GM21825 (cell line): ENCODE results near the gene BANF2.

Experiments
- ATAC-seq: cut with Tn5 transposase; IDR thresholded peaks from one replicate; pipeline ENCODE4 v1.9.1; 2021; ENCODE audit warnings: mild to moderate bottlenecking, moderate library complexity; ENCODE audit not compliant: unreplicated experiment

Gene BANF2

DNA sequence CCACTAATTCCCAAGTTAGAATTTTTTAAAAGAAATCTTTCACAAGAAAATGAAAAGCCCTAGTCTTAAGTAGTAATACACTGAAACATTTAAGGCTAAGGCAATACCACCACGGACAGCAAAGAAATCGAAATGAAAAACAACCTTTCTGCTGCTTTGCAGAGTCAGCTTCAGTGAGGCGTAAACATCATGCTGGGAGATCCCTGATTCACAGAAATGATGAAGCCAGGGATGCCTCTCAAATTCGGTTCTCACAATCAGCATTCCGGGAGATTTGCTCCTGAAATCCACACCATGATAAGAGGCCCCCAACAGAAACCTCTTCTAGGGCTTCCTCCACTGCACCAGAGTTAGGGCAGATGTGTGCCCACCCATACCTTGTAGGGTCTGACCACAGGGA, 36.3 kb upstream of the BANF2 start:
- ATAC-seq, result no peak

DNA sequence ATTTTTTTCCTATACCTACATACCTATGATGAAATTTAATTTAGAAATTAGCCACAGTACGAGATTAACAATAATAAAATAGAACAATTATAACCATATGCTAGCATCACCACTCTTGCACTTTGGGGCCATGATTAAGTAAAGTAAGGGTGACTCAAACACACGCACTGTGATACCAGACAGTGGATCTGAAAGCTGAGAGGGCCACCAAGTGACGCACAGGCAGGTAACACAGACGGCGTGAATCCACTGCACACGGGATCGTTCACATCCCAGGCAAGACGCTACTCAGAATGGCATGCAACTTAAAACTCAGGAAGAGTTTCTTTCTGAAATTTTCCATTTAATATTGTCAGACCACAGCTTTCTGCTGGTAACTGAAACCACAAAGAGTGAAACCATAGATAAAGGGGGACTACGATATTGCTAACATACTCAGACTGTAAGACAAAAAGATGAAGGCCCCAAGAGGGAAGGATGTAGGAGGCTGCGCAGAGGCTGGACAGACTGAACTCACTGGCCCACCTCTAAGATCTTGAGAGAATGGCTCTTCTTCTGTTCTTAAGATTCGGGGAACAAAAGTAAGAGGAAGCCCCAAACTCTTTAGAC, 35.6 kb upstream of the BANF2 start:
- ATAC-seq, result no peak

DNA sequence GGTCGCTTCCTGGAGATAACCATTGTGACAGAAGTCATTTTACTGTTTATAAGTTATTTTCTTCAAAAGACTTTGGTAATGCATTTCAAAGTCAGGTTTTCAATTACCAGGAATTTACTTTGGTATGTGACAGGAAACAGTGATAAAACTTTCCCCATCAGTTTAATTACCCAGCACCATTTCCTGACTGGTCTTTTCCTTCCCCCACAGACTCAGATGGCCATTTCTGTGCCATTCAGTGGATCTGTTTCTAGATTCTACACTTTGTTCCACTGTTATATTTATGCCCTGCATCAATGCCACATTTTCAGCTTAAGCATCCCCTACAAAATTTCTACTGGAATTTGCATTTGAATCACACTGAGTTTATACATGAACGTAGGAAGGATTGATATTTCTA, 34.0 kb upstream of the BANF2 start:
- no peak for ATAC-seq

- ATAC-seq, result no peak
Measured at GRCh38 chr20:17666481-17666880, 33.3 kb upstream of the BANF2 start.

GRCh38 chr20:17667445-17667844, 32.3 kb upstream of the BANF2 start:
- no peak for ATAC-seq

DNA sequence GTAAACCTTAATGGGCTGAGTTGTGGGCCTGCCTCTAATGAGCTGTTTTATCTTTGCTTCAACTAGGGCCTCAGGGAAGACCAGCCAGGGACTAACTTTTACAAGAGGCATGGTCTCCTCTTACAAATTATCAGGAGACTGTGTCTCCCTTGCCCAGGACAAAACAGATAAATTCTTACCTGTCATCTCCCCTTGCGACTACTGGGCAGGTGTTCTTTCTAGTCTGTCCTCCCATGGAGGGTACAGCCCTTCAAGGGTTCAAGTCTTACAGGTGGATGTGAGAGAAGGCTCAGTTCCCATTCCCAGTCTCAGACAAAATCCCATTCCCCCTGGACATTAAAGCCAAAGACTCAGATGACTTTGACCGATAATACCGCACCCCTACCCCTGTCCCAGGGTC, 31.3 kb upstream of the BANF2 start:
- no peak for ATAC-seq

DNA sequence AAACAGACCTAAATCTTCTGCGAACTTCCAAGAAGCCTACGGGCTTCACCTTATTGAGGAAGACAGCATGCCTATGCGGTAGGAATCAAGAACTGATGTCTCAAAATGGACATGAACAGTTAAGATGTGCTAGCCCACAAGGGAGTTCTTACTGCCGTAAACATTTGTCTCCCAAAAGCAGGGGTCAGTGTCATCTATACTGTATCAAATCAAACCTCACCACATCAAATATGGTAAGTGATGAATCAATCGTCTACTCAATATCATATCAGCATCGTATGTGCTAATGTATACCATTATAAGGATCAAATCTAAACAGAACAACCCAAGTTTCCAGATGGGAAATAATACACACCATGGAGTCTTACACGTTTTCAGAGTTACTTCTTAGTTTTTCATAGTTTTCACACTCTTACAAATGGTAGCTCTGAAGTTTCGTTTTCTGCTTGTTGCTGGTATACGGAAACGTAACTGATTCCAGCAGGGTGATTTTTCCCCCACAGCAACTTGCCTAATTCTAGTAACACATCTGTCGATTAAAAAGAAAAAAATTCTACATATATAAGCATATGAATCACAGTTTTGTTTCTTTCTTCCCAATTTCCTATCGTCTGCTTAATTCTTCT, 30.3 kb upstream of the BANF2 start:
- ATAC-seq, result no peak

- no peak for ATAC-seq
Measured at GRCh38 chr20:17671011-17671410, 28.8 kb upstream of the BANF2 start.

GRCh38 chr20:17671565-17671964, 28.2 kb upstream of the BANF2 start:
- ATAC-seq, result no peak

GRCh38 chr20:17673084-17673483, 26.7 kb upstream of the BANF2 start:
- ATAC-seq, result no peak

DNA sequence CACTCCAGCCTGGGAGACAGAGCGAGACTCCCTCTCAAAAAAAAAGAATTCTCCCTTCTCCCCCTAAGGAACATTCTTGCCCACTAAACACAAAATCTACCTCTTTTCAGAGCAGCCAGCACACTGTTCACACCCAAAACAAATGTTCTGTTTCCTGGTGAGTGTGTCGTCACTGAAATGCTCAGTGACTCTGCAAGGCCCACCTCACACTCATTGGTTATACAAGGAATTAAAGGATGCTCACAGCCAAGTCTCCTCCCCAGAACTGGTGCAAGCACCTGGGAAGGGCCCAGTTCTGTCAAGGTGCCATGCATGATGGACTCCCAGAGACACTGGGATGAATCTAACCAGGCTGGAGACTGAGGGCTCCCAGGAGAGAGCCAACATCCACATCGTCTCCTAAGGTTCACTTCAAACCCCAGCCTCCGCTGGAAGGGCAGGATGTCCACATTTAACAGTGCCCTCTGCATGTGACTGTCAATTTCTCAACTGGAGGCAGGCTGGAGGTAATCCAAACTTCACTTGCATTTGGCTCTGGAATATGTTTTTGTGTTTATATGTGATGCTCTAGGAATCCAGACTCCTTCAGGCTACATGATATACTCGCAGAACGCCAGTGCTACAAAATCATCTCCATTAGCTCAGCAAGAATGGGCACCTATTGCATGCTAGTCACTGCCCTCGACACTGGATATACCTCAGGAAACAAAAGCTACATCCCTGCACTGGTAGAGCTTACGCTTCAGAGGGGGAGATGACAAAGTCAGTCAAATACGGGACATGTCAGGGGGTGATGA, 24.8 kb upstream of the BANF2 start:
- no peak for ATAC-seq

- no peak for ATAC-seq
Measured at GRCh38 chr20:17675519-17676377, 24.0 kb upstream of the BANF2 start.

DNA sequence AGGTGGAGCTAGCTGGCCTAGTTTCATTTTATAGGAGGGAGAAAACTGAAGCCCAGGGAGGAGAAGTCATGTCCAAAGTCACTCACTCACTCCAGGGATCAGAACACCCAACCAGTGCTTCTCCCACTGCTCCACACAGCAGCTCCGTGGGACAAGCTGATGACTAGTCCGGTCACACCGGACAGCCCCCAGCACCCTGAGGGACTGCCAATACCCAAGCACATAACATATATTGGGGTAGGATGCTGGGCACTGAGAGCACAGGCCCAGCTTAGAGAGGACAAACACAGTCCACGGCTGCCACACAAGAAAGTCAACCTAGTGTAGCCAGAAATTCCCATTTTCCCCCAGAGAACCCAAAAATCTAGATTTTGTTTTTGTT, 23.4 kb upstream of the BANF2 start:
- ATAC-seq, result no peak

DNA sequence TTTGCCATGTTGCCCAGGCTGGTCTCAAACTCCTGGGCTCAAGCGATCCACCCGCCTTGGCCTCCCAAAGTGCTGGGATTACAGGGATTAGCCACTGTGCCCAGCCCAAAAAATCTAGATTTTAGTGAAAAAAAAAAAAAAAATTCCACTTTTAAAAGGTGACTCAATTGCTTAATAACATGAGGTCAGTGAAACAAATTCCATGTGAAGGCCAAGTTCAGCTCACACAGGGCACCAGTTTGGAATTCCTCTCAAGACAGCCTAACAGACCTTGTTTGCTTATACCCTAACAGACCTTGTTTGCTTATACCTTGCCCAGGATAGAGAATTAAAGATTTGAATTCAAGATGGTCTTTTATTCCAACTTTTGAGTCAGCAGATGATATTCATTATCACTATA, 22.8 kb upstream of the BANF2 start:
- ATAC-seq, result no peak

DNA sequence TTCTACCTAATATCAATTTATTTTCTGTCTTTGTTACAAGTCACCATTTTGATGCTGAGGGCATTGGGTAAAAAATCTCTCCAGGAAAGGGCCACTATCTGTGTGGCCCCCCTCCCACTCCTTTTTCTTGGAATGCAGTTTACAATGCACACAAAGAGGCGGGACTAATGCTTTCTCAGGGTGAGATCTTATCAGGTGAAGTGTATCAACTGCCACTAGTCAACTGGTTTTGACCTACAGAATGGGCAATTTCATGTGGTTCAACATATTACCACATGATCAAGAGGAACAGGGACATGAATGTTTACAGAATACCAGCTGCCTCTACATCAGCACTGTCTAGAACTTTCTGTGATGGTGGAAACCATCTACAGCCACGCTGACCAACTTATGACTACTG, 21.5 kb upstream of the BANF2 start:
- ATAC-seq, result no peak

GRCh38 chr20:17678886-17679285, 20.9 kb upstream of the BANF2 start:
- ATAC-seq, result no peak

- no peak for ATAC-seq
Measured at GRCh38 chr20:17679941-17680835, 19.6 kb upstream of the BANF2 start.

GRCh38 chr20:17680836-17681725, 18.7 kb upstream of the BANF2 start:
- ATAC-seq, result peak; percentile 38

- peak; percentile 8 for ATAC-seq
Measured at GRCh38 chr20:17681726-17682102, 18.1 kb upstream of the BANF2 start.
